Endothelial cell of umbilical vein (primary cell): ENCODE results near the gene GGA1. TPM values are rescaled to one million over a fixed set of nuclear protein-coding genes. Genes with fewer than 3 reads are reported as not detected.

Source experiments
- BruUV-seq: library from RNA; stranded (reverse); fragments of 400-500 nt; replicated peaks from 2 replicates; lab custom pipeline; 2021; lab: Mats Ljungman, UMichigan
- CTCF ChIA-PET: fragments of 300-600, 350-600 bp; sonication (Branson Sonifier 250); formaldehyde crosslinking; loops from one replicate; lab custom pipeline; 2021; ENCODE audit warnings: antibody characterized with exemption, inconsistent platforms; lab: Charles Lee
- POLR2A ChIA-PET: fragments of 300-600, 350-600 bp; sonication (Branson Sonifier 250); formaldehyde crosslinking; loops from one replicate; lab custom pipeline; 2021; ENCODE audit warnings: antibody characterized with exemption, inconsistent platforms; lab: Charles Lee
- DNase-seq: peaks from one replicate; pipeline ENCODE4 v3.0.0-alpha.2; 2011; ENCODE audit warnings: low read depth, low spot score
- FAIRE-seq: peaks from 2 replicates; lab custom pipeline; 2011; peaks lifted over from hg19 to GRCh38; lab: Jason Lieb, UNC
- H2AFZ ChIP-seq: 2 replicates; pipeline ENCODE4 v1.6.0; 2012; ENCODE audit warnings: low read depth, low read length, control low read depth, inconsistent platforms
- H3K27ac ChIP-seq: 2 replicates; pipeline ENCODE4 v1.5.1; 2011; ENCODE audit warnings: low read depth, mild to moderate bottlenecking, control low read depth, low read length, moderate library complexity; ENCODE audit not compliant: insufficient read depth
- H3K27me3 ChIP-seq, 2 experiments: 2 replicates each; pipeline versions ENCODE4 v1.6.0 to v1.6.1; 2011; ENCODE audit warnings: low read length in 2 of 2, mixed read lengths in 1 of 2; ENCODE audit not compliant: control insufficient read depth in 2 of 2, insufficient read depth in 2 of 2
- H3K36me3 ChIP-seq, 2 experiments: 2 replicates in 1 of 2; 3 replicates in 1 of 2; pipeline ENCODE4 v1.5.1; 2011; ENCODE audit warnings: low read length in 2 of 2, mild to moderate bottlenecking in 1 of 2, moderate library complexity in 1 of 2; ENCODE audit not compliant: control insufficient read depth in 2 of 2, insufficient read depth in 2 of 2; ENCODE audit errors: extremely low read depth in 1 of 2
- H3K4me1 ChIP-seq: 3 replicates; pipeline ENCODE4 v1.5.1; 2011; ENCODE audit warnings: mild to moderate bottlenecking, low read length; ENCODE audit not compliant: control insufficient read depth, insufficient read depth; ENCODE audit errors: extremely low read depth
- H3K4me2 ChIP-seq: 2 replicates; pipeline ENCODE4 v1.6.1; 2011; ENCODE audit warnings: low read length, control low read depth, mixed read lengths; ENCODE audit not compliant: insufficient read depth
- H3K4me3 ChIP-seq, 3 experiments: fragments of 200-600 bp in 1 of 3; sonication (generic), shearing (Covaris generic) in 1 of 3; replicated peaks in 1 of 3; 2 replicates each; pipeline ENCODE4 v1.5.1; 2011 to 2016; ENCODE audit warnings: control low read depth in 3 of 3, low read length in 3 of 3, mild to moderate bottlenecking in 2 of 3, inconsistent platforms in 1 of 3, low read depth in 1 of 3, moderate library complexity in 1 of 3; ENCODE audit not compliant: insufficient read depth in 1 of 3
- H3K79me2 ChIP-seq: 2 replicates; pipeline ENCODE4 v1.6.0; 2012; ENCODE audit warnings: low read length, inconsistent platforms; ENCODE audit not compliant: control insufficient read depth, insufficient read depth
- H3K9ac ChIP-seq: replicated peaks from 2 replicates; pipeline ENCODE3; 2011; ENCODE audit warnings: low read length, control low read depth; ENCODE audit not compliant: insufficient read depth; ENCODE audit errors: extremely low read depth
- H3K9me1 ChIP-seq: replicated peaks from 3 replicates; pipeline ENCODE4 v1.6.0; 2011; ENCODE audit warnings: mild to moderate bottlenecking, low read length; ENCODE audit not compliant: control insufficient read depth, insufficient read depth; ENCODE audit errors: extremely low read depth
- H3K9me3 ChIP-seq: replicated peaks from 2 replicates; pipeline ENCODE4 v1.5.1; 2012; ENCODE audit warnings: low read length, inconsistent platforms; ENCODE audit not compliant: control insufficient read depth, insufficient read depth
- H4K20me1 ChIP-seq: replicated peaks from 2 replicates; pipeline ENCODE3; 2011; ENCODE audit warnings: mild to moderate bottlenecking, low read length; ENCODE audit not compliant: control insufficient read depth, insufficient read depth; ENCODE audit errors: extremely low read depth
- EZH2 ChIP-seq: IDR thresholded peaks from 2 replicates; pipeline ENCODE4 v1.6.1; 2012; ENCODE audit warnings: borderline replicate concordance, low read depth, mild to moderate bottlenecking, moderate library complexity, low read length, inconsistent platforms; ENCODE audit not compliant: severe bottlenecking
- FOS ChIP-seq: IDR thresholded peaks from 2 replicates; pipeline ENCODE4 v1.6.1; 2011; ENCODE audit warnings: mild to moderate bottlenecking, low read length, moderate library complexity, borderline replicate concordance; ENCODE audit not compliant: insufficient read depth
- GATA2 ChIP-seq: IDR thresholded peaks from 2 replicates; pipeline ENCODE4 v1.7.0; 2011; ENCODE audit warnings: low read depth, mild to moderate bottlenecking, moderate library complexity, mixed read lengths, low read length; ENCODE audit not compliant: insufficient read length, insufficient read depth
- JUN ChIP-seq: IDR thresholded peaks from 2 replicates; pipeline ENCODE4 v1.6.1; 2011; ENCODE audit warnings: borderline replicate concordance, low read depth; ENCODE audit not compliant: insufficient read length, insufficient read depth
- MAX ChIP-seq: IDR thresholded peaks from 2 replicates; pipeline ENCODE4 v1.6.1; 2011; ENCODE audit not compliant: insufficient read depth, insufficient read length
- MYC ChIP-seq: IDR thresholded peaks from one replicate; pipeline ENCODE4 v1.6.1; 2011; ENCODE audit warnings: mild to moderate bottlenecking, low read depth, low read length
- POLR2A ChIP-seq: IDR thresholded peaks from 2 replicates; pipeline ENCODE4 v1.6.1; 2012; ENCODE audit warnings: low read depth, mild to moderate bottlenecking, control low read depth, low read length
- POLR2AphosphoS5 ChIP-seq: IDR thresholded peaks from 2 replicates; pipeline ENCODE4 v1.6.1; 2012; ENCODE audit warnings: low read depth, mild to moderate bottlenecking, control low read depth, low read length, moderate library complexity; ENCODE audit not compliant: insufficient read depth
- dilution Hi-C: fragments of 300-500 bp; cut with MboI; formaldehyde crosslinking; loops from one replicate; pipeline ENCODE4 v1.15.0; 2019; ENCODE audit warnings: low sequenced_read_pairs; ENCODE audit not compliant: extremely low pct_ligation_motif_present
- intact Hi-C: fragments of 100-400 bp; cut with micrococcal nuclease; formaldehyde crosslinking; loops from one replicate; pipeline ENCODE4 v1.10.0; 2022
- polyA plus RNA-seq, 4 experiments: library from polyadenylated mRNA; depleted of rRNA in 3 of 4; stranded (reverse) in 3 of 4; unstranded in 1 of 4; fragments of >200 nt; gene quantifications; 2 replicates each; pipeline versions ENCODE4 v1.2.1 to v1.2.3, GENCODE V29; 2011 to 2012; ENCODE audit warnings: missing spikeins in 1 of 4
- total RNA-seq: library from RNA; stranded (reverse); gene quantifications from 2 replicates; pipeline ENCODE4 v1.2.3, GENCODE V29; 2021
- TF ChIP-seq, protein P1 (sequence below), 2 donors: IDR thresholded peaks; 1 replicate in 1 of 2; 2 replicates in 1 of 2; pipeline ENCODE4 v1.5.1; 2011; ENCODE audit warnings: low read length in 2 of 2, mild to moderate bottlenecking in 2 of 2, moderate library complexity in 2 of 2, control low read depth in 1 of 2, inconsistent platforms in 1 of 2, low read depth in 1 of 2; ENCODE audit not compliant: insufficient read depth in 1 of 2; ENCODE audit errors: extremely low read depth in 1 of 2

Gene GGA1
- total and polyA plus RNA-seq, 2 donors (not counting 3 experiments of a cell fraction or from before 2014, with no cell fraction given) = 54.1 to 67.5 TPM

GRCh38 chr22:37660709-37661045, 52.0 kb downstream of the GGA1 start:
- H3K27me3 ChIP-seq = no peaks in the 10 kb centered on the region
- no peaks in the 10 kb centered on the region for H3K9me1 ChIP-seq
- POLR2A ChIA-PET = interaction anchor here (1.2 kb wide), 1 partner anchor 21 kb away, joined by 5 read pairs; no protein-coding TSS in a partner anchor
- H3K4me3 ChIP-seq = no peak overlapping the region
- H4K20me1 ChIP-seq = no peaks in the 10 kb centered on the region
- H3K27ac ChIP-seq = no peak overlapping the region
- no TSS peak for BruUV-seq
- no peak overlapping the region for H3K4me2 ChIP-seq
- no peak overlapping the region for H3K9ac ChIP-seq
- intact Hi-C loops = no loop called here
- no peaks in the 10 kb centered on the region for H3K9me3 ChIP-seq
- CTCF ChIA-PET = interaction anchor here (1.0 to 8.6 kb wide), 9 partner anchors 10 to 203 kb away, joined by 5 to 220 read pairs (median 12); partner anchors contain the start of genes LGALS1 and NOL12
- H3K36me3 ChIP-seq = peaks cover 0 to 7% of the 10 kb centered on the region in 2 experiments
- FAIRE-seq (no peak), DNase-seq (no peak)
- peaks cover 32% of the 10 kb centered on the region for H3K79me2 ChIP-seq
- dilution Hi-C loops = no loop called here
- H3K4me1 ChIP-seq = peaks cover 17% of the 10 kb centered on the region
- no peak overlapping the region for H2AFZ ChIP-seq
- TF ChIP-seq MAX = no peak
- TF ChIP-seq, protein P1, sequence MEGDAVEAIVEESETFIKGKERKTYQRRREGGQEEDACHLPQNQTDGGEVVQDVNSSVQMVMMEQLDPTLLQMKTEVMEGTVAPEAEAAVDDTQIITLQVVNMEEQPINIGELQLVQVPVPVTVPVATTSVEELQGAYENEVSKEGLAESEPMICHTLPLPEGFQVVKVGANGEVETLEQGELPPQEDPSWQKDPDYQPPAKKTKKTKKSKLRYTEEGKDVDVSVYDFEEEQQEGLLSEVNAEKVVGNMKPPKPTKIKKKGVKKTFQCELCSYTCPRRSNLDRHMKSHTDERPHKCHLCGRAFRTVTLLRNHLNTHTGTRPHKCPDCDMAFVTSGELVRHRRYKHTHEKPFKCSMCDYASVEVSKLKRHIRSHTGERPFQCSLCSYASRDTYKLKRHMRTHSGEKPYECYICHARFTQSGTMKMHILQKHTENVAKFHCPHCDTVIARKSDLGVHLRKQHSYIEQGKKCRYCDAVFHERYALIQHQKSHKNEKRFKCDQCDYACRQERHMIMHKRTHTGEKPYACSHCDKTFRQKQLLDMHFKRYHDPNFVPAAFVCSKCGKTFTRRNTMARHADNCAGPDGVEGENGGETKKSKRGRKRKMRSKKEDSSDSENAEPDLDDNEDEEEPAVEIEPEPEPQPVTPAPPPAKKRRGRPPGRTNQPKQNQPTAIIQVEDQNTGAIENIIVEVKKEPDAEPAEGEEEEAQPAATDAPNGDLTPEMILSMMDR (IDR thresholded peaks at IDR 0.05; ENCODE audit: extremely low read depth in 1 of 2, insufficient read depth in 1 of 2, low read depth in 1 of 2, low read length in 2 of 2) = no peak
- no peak for TF ChIP-seq EZH2
- no peak for TF ChIP-seq POLR2A
- TF ChIP-seq JUN = no peak
- no peak for TF ChIP-seq POLR2AphosphoS5
- TF ChIP-seq MYC = no peak
- no peak for TF ChIP-seq GATA2
- no peak for TF ChIP-seq FOS
